ENCODE data around the gene HEATR1. TPM values are rescaled to one million over a fixed set of nuclear protein-coding genes. Genes with fewer than 3 reads are reported as not detected.

Gene HEATR1
- total RNA-seq, 1 experiment from 2014 or later: 102 TPM

GRCh38 chr1:236548452-236548851 lies 55.9 kb downstream of the HEATR1 start:
- DNase-seq (ENCODE audit: extremely low read depth, low read depth): no peak

- no peak for DNase-seq (ENCODE audit: extremely low read depth, low read depth)
Measured at GRCh38 chr1:236545621-236546169, 58.6 kb downstream of the HEATR1 start.

GRCh38 chr1:236543065-236543669 lies 61.1 kb downstream of the HEATR1 start:
- DNase-seq (ENCODE audit: extremely low read depth, low read depth): no peak

GRCh38 chr1:236541710-236542109 lies 62.6 kb downstream of the HEATR1 start:
- DNase-seq (ENCODE audit: extremely low read depth, low read depth): no peak

DNA sequence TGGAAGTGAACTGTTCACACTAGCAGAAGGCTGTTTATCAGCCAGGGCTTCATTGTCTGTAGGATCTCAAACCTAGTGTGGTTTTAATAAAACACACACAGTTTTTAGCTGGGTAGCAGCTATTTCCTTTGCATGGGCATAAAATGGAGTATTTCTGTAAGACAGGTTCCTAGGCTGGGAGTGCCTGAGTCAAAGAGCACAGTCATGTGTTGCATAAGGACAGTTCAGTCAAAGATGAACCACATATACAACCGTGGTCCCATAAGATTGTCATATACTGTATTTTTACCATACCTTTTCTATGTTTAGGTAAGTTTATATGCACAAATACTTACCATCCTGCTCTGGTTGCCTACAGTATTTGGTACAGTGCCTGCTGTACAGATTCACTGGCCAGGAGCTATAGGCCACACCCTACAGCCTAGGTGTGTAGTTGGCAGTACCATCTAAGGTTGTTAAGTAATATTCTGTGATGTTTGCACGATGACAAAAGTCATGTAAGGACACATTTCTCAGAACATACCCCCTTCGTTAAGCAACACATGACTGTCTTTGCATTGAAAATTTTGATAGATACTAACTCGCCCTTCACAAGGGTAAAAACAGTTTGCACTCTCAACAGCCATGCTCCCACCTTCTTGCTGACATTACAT lies 63.4 kb downstream of the HEATR1 start:
- DNase-seq (ENCODE audit: extremely low read depth, low read depth): no peak

DNA sequence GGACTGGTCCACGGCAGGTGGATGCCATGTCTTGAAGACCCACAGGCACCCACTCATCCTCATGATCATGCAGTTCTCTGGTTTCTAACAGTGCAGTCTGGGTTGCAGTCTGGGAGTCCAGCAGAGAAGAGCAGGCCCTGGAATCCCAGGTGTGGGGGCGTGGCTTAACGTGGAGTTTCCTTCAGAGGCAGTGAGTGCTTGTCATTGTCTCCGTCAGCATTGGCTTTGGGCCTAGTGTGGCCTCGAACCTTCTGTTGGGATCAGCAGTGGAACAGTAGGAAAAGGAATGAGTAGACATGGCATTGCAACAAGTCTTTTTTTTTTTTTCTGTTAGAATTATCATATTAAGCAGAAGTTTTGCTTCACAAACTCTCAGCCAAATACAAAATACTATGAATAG lies 67.8 kb downstream of the HEATR1 start:
- DNase-seq (ENCODE audit: extremely low read depth, low read depth): no peak

- no peak for DNase-seq (ENCODE audit: extremely low read depth, low read depth)
Measured at GRCh38 chr1:236535662-236536161, 68.6 kb downstream of the HEATR1 start.

- no peak for DNase-seq (ENCODE audit: extremely low read depth, low read depth)
Measured at GRCh38 chr1:236535190-236535589, 69.1 kb downstream of the HEATR1 start.

DNA sequence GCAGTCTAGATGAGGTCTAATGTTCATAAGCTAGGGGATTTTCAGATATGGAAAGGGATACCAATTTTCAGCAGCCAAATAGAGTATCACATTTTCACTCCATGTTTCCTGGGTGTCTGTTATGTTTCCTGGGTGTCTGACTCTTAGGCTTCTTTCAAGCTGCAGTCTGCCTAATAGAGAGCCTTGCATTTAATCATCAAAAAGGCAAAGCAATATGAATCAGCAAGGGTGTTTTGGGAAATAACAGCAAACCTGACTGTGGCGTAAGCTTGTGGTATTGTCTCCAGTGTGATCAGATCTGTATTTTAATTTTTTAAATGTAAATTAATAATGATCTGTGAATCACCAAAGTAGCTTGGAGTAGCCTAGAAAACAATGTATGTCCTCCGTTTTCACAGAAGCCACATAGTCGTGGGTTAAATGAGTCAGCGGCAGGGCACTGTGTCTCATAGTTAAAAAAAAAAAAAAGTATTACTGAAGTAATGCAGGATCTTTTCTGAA lies 70.1 kb downstream of the HEATR1 start:
- no peak for DNase-seq (ENCODE audit: extremely low read depth, low read depth)

GRCh38 chr1:236532850-236533249 lies 71.5 kb downstream of the HEATR1 start:
- no peak for DNase-seq (ENCODE audit: extremely low read depth, low read depth)

DNA sequence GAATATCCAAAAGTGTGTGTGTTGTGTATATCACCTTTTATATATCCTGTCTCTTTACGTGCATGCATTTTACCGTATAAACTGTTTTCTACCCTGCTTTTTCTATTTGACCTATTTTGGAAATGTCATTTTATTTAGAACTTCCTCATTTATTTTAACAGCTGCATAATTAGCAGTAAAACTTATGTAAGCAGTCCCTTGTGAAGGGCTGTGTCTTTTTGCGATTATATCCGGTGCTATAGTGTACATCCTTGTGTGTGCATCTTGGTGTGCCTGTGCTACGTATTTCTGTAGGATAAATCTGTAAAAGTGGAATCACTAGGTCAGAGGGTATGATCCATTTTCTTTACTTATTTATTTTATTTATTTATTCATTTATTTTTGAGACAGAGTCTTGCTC lies 73.4 kb downstream of the HEATR1 start:
- no peak for DNase-seq (ENCODE audit: extremely low read depth, low read depth)

DNA sequence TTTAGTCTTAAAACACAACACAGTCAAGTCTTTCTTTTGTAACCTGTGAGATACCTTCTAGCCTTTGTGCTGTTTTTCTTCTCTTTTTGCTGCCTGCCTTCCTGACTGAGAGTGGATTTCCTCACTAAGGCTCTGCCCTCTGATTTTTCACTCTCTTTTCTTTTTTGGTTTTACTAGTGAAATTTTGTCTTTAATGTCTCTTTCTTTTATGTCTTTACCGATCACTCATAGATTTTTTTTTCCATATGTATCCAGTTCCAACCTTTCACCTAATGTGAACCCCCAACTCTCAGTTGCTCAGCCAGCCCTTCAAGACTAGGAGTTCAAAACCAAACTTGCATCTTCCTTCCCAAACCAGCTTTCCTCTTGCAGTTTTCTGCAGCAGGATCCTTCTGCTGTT lies 74.0 kb downstream of the HEATR1 start:
- DNase-seq (ENCODE audit: extremely low read depth, low read depth): no peak

GRCh38 chr1:236526079-236526478 lies 78.2 kb downstream of the HEATR1 start:
- no peak for DNase-seq (ENCODE audit: extremely low read depth, low read depth)

DNA sequence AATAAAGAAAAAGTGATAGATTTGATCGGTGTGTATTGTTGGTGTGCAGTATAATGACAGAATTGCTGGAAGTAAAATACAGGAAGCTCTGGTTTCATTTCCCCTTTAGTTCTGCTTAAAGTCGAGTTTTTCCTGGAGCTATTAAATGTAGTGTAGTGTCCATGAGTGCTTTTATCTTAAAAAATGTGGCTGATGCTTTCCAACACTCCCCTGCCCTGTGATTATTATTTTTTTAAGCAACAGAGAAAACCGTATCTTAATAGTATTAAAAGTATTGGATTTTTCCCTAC lies 79.5 kb downstream of the HEATR1 start:
- no peak for DNase-seq (ENCODE audit: extremely low read depth, low read depth)

- DNase-seq (ENCODE audit: extremely low read depth, low read depth): peak; percentile 92
Measured at GRCh38 chr1:236524142-236524894, 80.0 kb downstream of the HEATR1 start.

DNA sequence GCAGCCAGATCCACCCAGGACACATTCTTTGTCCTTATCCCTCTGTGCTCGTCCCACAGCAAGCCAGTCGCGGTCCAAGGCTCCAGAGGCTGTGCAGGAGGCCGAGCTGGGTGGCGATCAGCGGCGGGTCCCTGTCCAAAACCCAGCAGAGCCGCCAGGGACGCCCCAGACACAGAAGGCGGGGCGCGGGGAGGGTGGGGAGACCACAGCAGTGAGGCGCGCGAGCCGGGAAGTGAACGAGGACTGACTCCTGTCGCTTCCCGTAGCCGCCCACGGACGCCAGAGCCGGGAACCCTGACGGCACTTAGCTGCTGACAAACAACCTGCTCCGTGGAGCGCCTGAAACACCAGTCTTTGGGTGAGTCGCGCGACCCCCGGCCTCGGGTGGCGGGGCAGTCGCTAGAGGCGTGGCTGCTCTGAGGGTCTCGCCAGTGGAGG lies 80.6 kb downstream of the HEATR1 start, which contains the start of gene LGALS8:
Gene LGALS8, plus strand, starts transcription at position 279 of the 438 bp plus-strand sequence. CDS start 2,089 bp downstream, outside the sequence.
- peak; percentile 76 for DNase-seq (ENCODE audit: extremely low read depth, low read depth)

- no peak for DNase-seq (ENCODE audit: extremely low read depth, low read depth)
Measured at GRCh38 chr1:236522937-236523703, 81.2 kb downstream of the HEATR1 start.

DNA sequence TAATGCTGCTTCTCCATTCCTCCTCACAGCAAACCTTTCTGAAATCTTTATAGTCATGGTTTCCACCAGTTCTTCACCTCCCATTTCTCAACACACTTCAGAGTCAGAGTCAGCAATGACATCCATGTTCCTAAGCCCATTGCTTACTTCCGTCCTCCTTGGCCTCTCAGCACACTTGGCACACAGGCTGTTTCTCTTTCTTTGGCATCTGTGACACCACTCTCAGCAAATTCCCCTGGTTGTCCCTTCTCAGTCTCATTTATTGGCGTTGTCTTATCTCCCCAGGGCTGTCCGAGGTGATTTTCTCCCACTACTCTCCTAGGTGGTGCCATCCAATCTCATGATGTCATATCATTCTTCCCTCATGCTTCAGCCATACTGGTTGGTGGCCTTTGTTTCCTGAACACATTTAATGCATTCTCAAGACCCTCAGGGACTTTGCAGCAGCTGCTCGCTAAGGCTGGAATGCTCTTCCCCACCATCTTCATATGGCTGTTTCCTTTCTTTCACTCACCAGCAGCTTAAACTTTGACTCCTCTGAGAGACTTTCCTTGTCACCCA lies 83.8 kb downstream of the HEATR1 start:
- DNase-seq (ENCODE audit: extremely low read depth, low read depth): no peak

DNA sequence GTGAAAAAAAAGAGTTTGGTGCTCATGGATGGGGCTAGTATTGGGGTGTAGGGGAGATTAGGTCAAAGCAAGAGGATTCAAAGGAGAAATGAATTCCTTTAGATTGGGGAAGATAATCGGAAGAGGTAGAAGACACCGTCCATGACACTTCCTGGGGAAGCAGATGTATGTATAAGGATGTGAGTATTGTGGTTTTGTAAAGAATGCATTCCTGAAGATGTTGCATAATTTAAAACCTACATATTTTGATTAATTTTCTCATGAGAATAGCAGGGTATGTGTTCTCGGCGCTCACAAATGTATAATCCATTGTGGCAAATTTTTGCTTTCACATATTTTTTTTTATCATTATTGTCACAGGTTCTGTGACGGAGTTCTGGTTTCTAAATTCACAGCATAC lies 86.0 kb downstream of the HEATR1 start:
- DNase-seq (ENCODE audit: extremely low read depth, low read depth): no peak

Data from NCI-H460 (cell line).